K562 (cell line): ENCODE data around the gene KLK8. TPM values are rescaled to one million over a fixed set of nuclear protein-coding genes. Genes with fewer than 3 reads are reported as not detected.

Source experiments
- ATAC-seq: fragments of 200-7000 bp; cut with Tn5 transposase; 3 replicates; pipeline ENCODE4 v1.9.1; 2020; ENCODE audit warnings: moderate library complexity
- BruUV-seq: library from RNA; stranded (reverse); fragments of 400-500 nt; replicated peaks from 2 replicates; lab custom pipeline; 2021; lab: Mats Ljungman, UMichigan
- CTCF ChIA-PET: fragments of 300-600 bp; formaldehyde crosslinking; extraction: SDS; loops from one replicate; lab custom pipeline; 2021; ENCODE audit warnings: low intra/inter-chr PET ratio; lab: Yijun Ruan, JAX
- POLR2A ChIA-PET: fragments of 300-600, 350-650 bp; sonication (Branson Sonifier 250); formaldehyde crosslinking; extraction: SDS; loops from one replicate; lab custom pipeline; 2021; ENCODE audit warnings: antibody characterized with exemption, inconsistent platforms; lab: Yijun Ruan, JAX
- DNase-seq, 4 experiments: peaks; one replicate each; pipeline versions ENCODE4 v3.0.0 to v3.0.0-alpha.2; 2011 to 2018; ENCODE audit warnings: low spot score in 3 of 4, mixed read lengths in 3 of 4; ENCODE audit errors: extremely low read depth in 1 of 4
- FAIRE-seq: peaks from 2 replicates; lab custom pipeline; 2011; peaks lifted over from hg19 to GRCh38; lab: Jason Lieb, UNC
- H2AFZ ChIP-seq: 2 replicates; pipeline ENCODE4 v1.6.0; 2011; ENCODE audit warnings: low read depth, low read length, control low read depth, inconsistent platforms
- H3K27ac ChIP-seq: fragments of 200-600 bp; 3 replicates; pipeline ENCODE4 v1.8.0; 2011; ENCODE audit warnings: low read depth, mild to moderate bottlenecking, control low read depth, inconsistent platforms, low read length, moderate library complexity, mixed read lengths; ENCODE audit errors: extremely low read depth
- H3K27me3 ChIP-seq, 2 experiments: fragments of 300-600 bp in 1 of 2; 2 replicates in 1 of 2; 3 replicates in 1 of 2; pipeline versions ENCODE4 v1.6.0 to v1.8.0; 2011; ENCODE audit warnings: inconsistent platforms in 2 of 2, low read length in 2 of 2, mild to moderate bottlenecking in 1 of 2, mixed read lengths in 1 of 2, moderate library complexity in 1 of 2; ENCODE audit not compliant: control insufficient read depth in 2 of 2, insufficient read depth in 2 of 2
- H3K36me3 ChIP-seq: fragments of 300-600 bp; 3 replicates; pipeline ENCODE4 v1.8.0; 2011; ENCODE audit warnings: mild to moderate bottlenecking, low read length, inconsistent platforms; ENCODE audit not compliant: control insufficient read depth, insufficient read depth
- H3K4me1 ChIP-seq, 2 experiments: fragments of 200-600 bp in 1 of 2; replicated peaks in 1 of 2; 2 replicates in 1 of 2; 3 replicates in 1 of 2; pipeline versions ENCODE4 v1.5.1 to v1.8.0; 2011; ENCODE audit warnings: inconsistent platforms in 2 of 2, low read length in 2 of 2, mild to moderate bottlenecking in 1 of 2, mixed read lengths in 1 of 2, moderate library complexity in 1 of 2; ENCODE audit not compliant: control insufficient read depth in 2 of 2, insufficient read depth in 2 of 2
- H3K4me2 ChIP-seq: 2 replicates; pipeline ENCODE4 v1.6.1; 2011; ENCODE audit warnings: low read length, control low read depth, inconsistent platforms, mixed read lengths; ENCODE audit not compliant: insufficient read depth
- H3K4me3 ChIP-seq: fragments of 200-600 bp; sonication (generic), shearing (Covaris generic); 2 replicates; pipeline ENCODE4 v1.5.1; 2016; ENCODE audit warnings: control low read depth, inconsistent platforms
- H3K79me2 ChIP-seq: fragments of 200-600 bp; 3 replicates; pipeline ENCODE4 v1.8.0; 2011; ENCODE audit warnings: low read length, inconsistent platforms; ENCODE audit not compliant: control insufficient read depth, insufficient read depth
- H3K9ac ChIP-seq, 2 experiments: 2 replicates each; pipeline versions ENCODE4 v1.6.0 to v1.6.1; 2011; ENCODE audit warnings: low read depth in 2 of 2, low read length in 2 of 2, control low read depth in 1 of 2, inconsistent platforms in 1 of 2, mild to moderate bottlenecking in 1 of 2, mixed read lengths in 1 of 2; ENCODE audit not compliant: insufficient read depth in 1 of 2
- H3K9me1 ChIP-seq: one replicate; pipeline ENCODE4 v1.6.0; 2011; ENCODE audit warnings: inconsistent platforms, mild to moderate bottlenecking, low read length, moderate library complexity; ENCODE audit not compliant: control insufficient read depth, insufficient read depth
- H3K9me3 ChIP-seq: replicated peaks from 2 replicates; pipeline ENCODE4 v1.5.1; 2011; ENCODE audit warnings: low read depth, low read length, inconsistent platforms; ENCODE audit not compliant: control insufficient read depth, insufficient read depth
- H4K20me1 ChIP-seq: replicated peaks from 2 replicates; pipeline ENCODE4 v1.6.1; 2011; ENCODE audit warnings: low read length, inconsistent platforms, mixed read lengths; ENCODE audit not compliant: control insufficient read depth, insufficient read depth
- BRF2 ChIP-seq: IDR thresholded peaks from 3 replicates; pipeline ENCODE4 v1.6.1; 2011; ENCODE audit warnings: borderline replicate concordance, mild to moderate bottlenecking; ENCODE audit not compliant: insufficient read length, insufficient read depth
- KLF10 ChIP-seq: fragments of 250-450 bp; sonication (Bioruptor Pico); IDR thresholded peaks from 2 replicates; pipeline ENCODE4 v1.6.1; 2021; ENCODE audit warnings: matching md5 sums
- PHF21A ChIP-seq: fragments of 450-650 bp; IDR thresholded peaks from 2 replicates; pipeline ENCODE4 v1.6.1; 2017; ENCODE audit warnings: low read depth, borderline replicate concordance
- SRSF9 ChIP-seq: fragments of 200-400 bp; formaldehyde crosslinking; IDR thresholded peaks from 2 replicates; pipeline ENCODE4 v1.6.1; 2017; ENCODE audit warnings: low read depth, low read length, borderline replicate concordance
- WGBS: fragments of 100-300 bp; shearing (Covaris generic); methylation state at CpG from one replicate; pipeline ENCODE4 v1.1.6; 2016; ENCODE audit warnings: low coverage, mixed read lengths; ENCODE audit not compliant: insufficient coverage; ENCODE audit errors: missing lambda C conversion rate; 5-methylcytosine and 5-hydroxymethylcytosine counted together
- in situ Hi-C: fragments of 300-500 bp; cut with MboI; formaldehyde crosslinking; loops from 4 replicates; pipeline ENCODE4 v1.15.0; 2018; ENCODE audit warnings: inconsistent platforms, mixed read lengths
- intact Hi-C: fragments of 100-400 bp; cut with micrococcal nuclease; formaldehyde crosslinking; loops from 2 replicates; pipeline ENCODE4 v1.14.2; 2022
- polyA plus RNA-seq, 8 experiments: library from polyadenylated mRNA; depleted of rRNA in 4 of 8; stranded (reverse) in 5 of 8; unstranded in 3 of 8; fragments of >200 nt; fragmentation: Nextera tagmentation in 2 of 8; fragmentation: Illumina TruSeq in 1 of 8; extraction: Ambion mirVana in 2 of 8; extraction: Trizol in 1 of 8; gene quantifications; 2 replicates each; pipeline versions ENCODE4 v1.2.1 to v1.2.3, GENCODE V29; 2011 to 2014; ENCODE audit warnings: inconsistent platforms in 1 of 8, missing spikeins in 1 of 8
- total RNA-seq, 7 experiments: library from RNA; depleted of rRNA in 6 of 7; stranded (reverse); fragments of >200 nt in 6 of 7; fragmentation: Illumina TruSeq in 2 of 7; extraction: Trizol in 2 of 7; gene quantifications; 2 replicates each; pipeline versions ENCODE4 v1.2.1 to v1.2.3, GENCODE V29; 2011 to 2021; ENCODE audit warnings: low replicate concordance in 1 of 7

KLK8 gene
- total and polyA plus RNA-seq, 9 of the 15 experiments (the other 6 are each of a cell fraction or from before 2014, with no cell fraction given) = 0.37 to 1.7 (median 0.76) TPM

GRCh38 chr19:50981587-50982146 is 19.7 kb downstream of the KLK8 start:
- CTCF ChIA-PET = no interaction called here
- no peak for TF ChIP-seq KLF10
- TF ChIP-seq BRF2 = no peak
- TF ChIP-seq SRSF9 = no peak
- no peak for TF ChIP-seq PHF21A
- TF ChIP-seq, all 486 proteins: peak for 0
- no peak for FAIRE-seq

More at GRCh38 chr19:50981587-50982146, 19.7 kb downstream of the KLK8 start:
- ATAC-seq = peak; percentile 46; the same call in 1 of the 3 replicates
- intact Hi-C loops (no loop called here), in situ Hi-C loops (no loop called here)
- BruUV-seq = no TSS peak
- no peaks in the 10 kb centered on the region for H3K9me1 ChIP-seq
- POLR2A ChIA-PET = interaction anchor here (0.6 kb wide), 2 partner anchors 66 to 132 kb away, joined by 3 read pairs; no protein-coding TSS in a partner anchor
- H3K9ac ChIP-seq = no peak overlapping the region
- H3K79me2 ChIP-seq = no peaks in the 10 kb centered on the region
- no peaks in the 10 kb centered on the region for H3K36me3 ChIP-seq
- H3K27me3 ChIP-seq = peaks cover 8 to 32% of the 10 kb centered on the region in 2 experiments; a peak in 3 of 5 replicates
- H3K9me3 ChIP-seq = no peaks in the 10 kb centered on the region
- no peak overlapping the region for H3K4me2 ChIP-seq
- H3K4me1 ChIP-seq = peaks cover 0 to 3% of the 10 kb centered on the region in 2 experiments; a peak in 1 of 5 replicates
- H2AFZ ChIP-seq = no peak overlapping the region
- no peak overlapping the region for H3K27ac ChIP-seq
- H3K4me3 ChIP-seq = no peak overlapping the region
- H4K20me1 ChIP-seq = no peaks in the 10 kb centered on the region
- no peak for DNase-seq
- WGBS = under 1% methylated on average over 11 of the region's 11 CpGs
